Tibial nerve (tissue), 3 donors: ENCODE measurements around the gene COPE.

Experiments
- CTCF ChIP-seq, 5 experiments: fragments of 200-600 bp in 3 of 5; fragments of 450-650 bp in 2 of 5; sonication (generic) in 3 of 5; IDR thresholded peaks; one replicate each; pipeline ENCODE4 v1.5.1; 2016 to 2019; ENCODE audit warnings: antibody characterized with exemption in 5 of 5, mild to moderate bottlenecking in 3 of 5, moderate library complexity in 2 of 5
- POLR2A ChIP-seq, 2 donors: fragments of 450-650 bp; IDR thresholded peaks; one replicate each; pipeline ENCODE4 v1.6.1; 2017; ENCODE audit warnings: antibody characterized with exemption in 2 of 2, mild to moderate bottlenecking in 2 of 2, moderate library complexity in 2 of 2

GRCh38 chr19:18940769-18941627 lies 21.8 kb upstream of the COPE start, which contains the start of gene HOMER3:
- TF ChIP-seq CTCF (IDR thresholded peaks at IDR 0.05): peak; percentile 25 to 87 (median 47)
- peak; percentile 37 to 59 for TF ChIP-seq POLR2A (IDR thresholded peaks at IDR 0.05)
